CD4-positive, alpha-beta memory T cell (primary cell): ENCODE data around the gene SKIC2. TPM values are rescaled to one million over a fixed set of nuclear protein-coding genes. Genes with fewer than 3 reads are reported as not detected.

ENCODE experiments used
- CTCF ChIA-PET: fragments of 350-600 bp; sonication (Branson Sonifier 250); formaldehyde crosslinking; loops from one replicate; lab custom pipeline; 2021; ENCODE audit warnings: inconsistent platforms; ENCODE audit not compliant: partially characterized antibody; lab: Charles Lee
- POLR2A ChIA-PET: fragments of 350-600 bp; sonication (Branson Sonifier 250); formaldehyde crosslinking; loops from one replicate; lab custom pipeline; 2021; ENCODE audit not compliant: partially characterized antibody; lab: Charles Lee
- DNase-seq, 5 donors: peaks; one replicate each; pipeline versions ENCODE4 v3.0.0 to v3.0.0-alpha.2; 2020 to 2022; ENCODE audit warnings: mixed read lengths in 1 of 5
- H3K27ac ChIP-seq: one replicate; pipeline ENCODE4 v1.7.0; 2013; ENCODE audit warnings: low read depth, low read length
- H3K27me3 ChIP-seq: 2 replicates; pipeline ENCODE4 v1.7.0; 2013; ENCODE audit warnings: mild to moderate bottlenecking, low read length, moderate library complexity; ENCODE audit not compliant: insufficient read depth
- H3K36me3 ChIP-seq: 2 replicates; pipeline ENCODE4 v1.7.0; 2013; ENCODE audit warnings: mild to moderate bottlenecking, low read length, moderate library complexity; ENCODE audit not compliant: insufficient read depth
- H3K4me1 ChIP-seq: 2 replicates; pipeline ENCODE4 v1.7.0; 2013; ENCODE audit warnings: mild to moderate bottlenecking, low read length, moderate library complexity; ENCODE audit not compliant: insufficient read depth
- H3K4me3 ChIP-seq, 2 donors: one replicate each; pipeline ENCODE4 v1.7.0; 2013; ENCODE audit warnings: low read length in 2 of 2, mild to moderate bottlenecking in 1 of 2
- H3K9me3 ChIP-seq, 2 donors: one replicate each; pipeline ENCODE4 v1.7.0; 2013; ENCODE audit warnings: low read length in 2 of 2, control low read depth in 1 of 2; ENCODE audit not compliant: control insufficient read depth in 1 of 2
- H3K27ac Mint-ChIP-seq, 7 donors: one replicate each; pipeline ENCODE4 v1.8.0; 2020 to 2021; ENCODE audit warnings: mixed read lengths in 7 of 7, mild to moderate bottlenecking in 6 of 7, inconsistent platforms in 3 of 7, moderate library complexity in 3 of 7
- H3K27me3 Mint-ChIP-seq, 2 donors: one replicate each; pipeline ENCODE4 v1.8.0; 2020 to 2021; ENCODE audit warnings: mixed read lengths in 2 of 2
- H3K36me3 Mint-ChIP-seq, 2 donors: one replicate each; pipeline ENCODE4 v1.8.0; 2020 to 2021; ENCODE audit warnings: mixed read lengths in 2 of 2, inconsistent platforms in 1 of 2, mild to moderate bottlenecking in 1 of 2
- H3K4me1 Mint-ChIP-seq, 4 donors: one replicate each; pipeline ENCODE4 v1.8.0; 2020 to 2021; ENCODE audit warnings: mixed read lengths in 4 of 4, mild to moderate bottlenecking in 1 of 4
- H3K4me3 Mint-ChIP-seq, 8 donors: one replicate each; pipeline ENCODE4 v1.8.0; 2020 to 2021; ENCODE audit warnings: mixed read lengths in 8 of 8, mild to moderate bottlenecking in 7 of 8, moderate library complexity in 6 of 8, inconsistent platforms in 3 of 8
- H3K9me3 Mint-ChIP-seq, 8 donors: one replicate each; pipeline ENCODE4 v1.8.0; 2020 to 2021; ENCODE audit warnings: mixed read lengths in 8 of 8, mild to moderate bottlenecking in 5 of 8, inconsistent platforms in 3 of 8, moderate library complexity in 1 of 8
- intact Hi-C: fragments of 100-400 bp; cut with micrococcal nuclease; formaldehyde crosslinking; loops from one replicate; pipeline ENCODE4 v1.15.1; 2023
- polyA plus RNA-seq, 2 donors: library from polyadenylated mRNA; unstranded; fragments of 300-500 nt; fragmentation: Illumina TruSeq; gene quantifications; one replicate each; pipeline ENCODE4 v1.2.3, GENCODE V29; 2021
- total RNA-seq, 2 experiments: library from RNA; stranded (reverse); gene quantifications; one replicate each; pipeline ENCODE4 v1.2.3, GENCODE V29; 2021

Gene SKIC2
- total and polyA plus RNA-seq, 4 experiments from 2014 or later, result 21.8 to 119 (median 70.0) TPM

GRCh38 chr6:31945507-31946369 is 13.2 kb upstream of the SKIC2 start, which contains the start of gene CFB:
TSS of gene CFB (plus strand) at chr6:31946095. CDS start at chr6:31946222, 127 bp downstream.
- H3K4me1 Mint-ChIP-seq, result no peaks in the 10 kb centered on the region
- Histone ChIP-seq H3K4me3 (no peak within 1 kb of the TSS), H3K9me3 (no peaks in the 10 kb centered on the region), H3K36me3 (no peaks in the 10 kb centered on the region), H3K4me1 (no peaks in the 10 kb centered on the region), H3K27me3 (no peaks in the 10 kb centered on the region), H3K27ac (no peak within 1 kb of the TSS)
- intact Hi-C loops, result no loop called here
- POLR2A ChIA-PET, result no interaction called here
- H3K9me3 Mint-ChIP-seq, result peaks cover 0 to 2% (median 0%) of the 10 kb centered on the region in 8 donors
- peaks cover 11 to 21% of the 10 kb centered on the region in 2 donors for H3K27me3 Mint-ChIP-seq
- peak within 1 kb of the TSS in 2 of 7 donors; percentile 24 to 54 for H3K27ac Mint-ChIP-seq
- no peak for DNase-seq
- CTCF ChIA-PET, result interaction anchor here (0.6 kb wide), 1 partner anchor 48 kb away, joined by 5 read pairs; the partner anchor contains the start of gene EHMT2
- no peaks in the 10 kb centered on the region for H3K36me3 Mint-ChIP-seq
- no peak within 1 kb of the TSS for H3K4me3 Mint-ChIP-seq

- Histone ChIP-seq H3K36me3 (no peaks in the 10 kb centered on the region), H3K27me3 (no peaks in the 10 kb centered on the region), H3K4me1 (no peaks in the 10 kb centered on the region), H3K9me3 (no peaks in the 10 kb centered on the region), H3K27ac (no peak overlapping the region), H3K4me3 (no peak overlapping the region)
- CTCF ChIA-PET, result no interaction called here
- peaks cover 11 to 21% of the 10 kb centered on the region in 2 donors for H3K27me3 Mint-ChIP-seq
- H3K4me3 Mint-ChIP-seq, result no peak overlapping the region
- no peaks in the 10 kb centered on the region for H3K4me1 Mint-ChIP-seq
- intact Hi-C loops, result no loop called here
- DNase-seq, result no peak
- POLR2A ChIA-PET, result no interaction called here
- peaks cover 0 to 4% of the 10 kb centered on the region in 2 donors for H3K36me3 Mint-ChIP-seq
- peak overlapping the region in 1 of 7 donors; percentile 54 for H3K27ac Mint-ChIP-seq
- H3K9me3 Mint-ChIP-seq, result peaks cover 0 to 2% (median 0%) of the 10 kb centered on the region in 8 donors
These were observed 12.5 kb upstream of the SKIC2 start for GRCh38 chr6:31946370-31946885.

- Mint-ChIP-seq H3K4me3 (no peak overlapping the region), H3K9me3 (peaks cover 0 to 2% (median 0%) of the 10 kb centered on the region in 8 donors), H3K27me3 (peaks cover 11 to 18% of the 10 kb centered on the region in 2 donors), H3K27ac (peak overlapping the region in 1 of 7 donors; percentile 42), H3K36me3 (peaks cover 0 to 4% of the 10 kb centered on the region in 2 donors), H3K4me1 (no peaks in the 10 kb centered on the region)
- no peak for DNase-seq
- ChIA-PET CTCF (no interaction called here), POLR2A (no interaction called here)
- Histone ChIP-seq H3K27ac (no peak overlapping the region), H3K36me3 (peaks cover 3% of the 10 kb centered on the region), H3K27me3 (no peaks in the 10 kb centered on the region), H3K9me3 (no peaks in the 10 kb centered on the region), H3K4me3 (no peak overlapping the region), H3K4me1 (no peaks in the 10 kb centered on the region)
- intact Hi-C loops, result no loop called here
These were observed 11.8 kb upstream of the SKIC2 start for GRCh38 chr6:31947070-31947675.

GRCh38 chr6:31947864-31948263 is 11.1 kb upstream of the SKIC2 start:
- CTCF ChIA-PET, result no interaction called here
- Mint-ChIP-seq H3K36me3 (peaks cover 3 to 11% of the 10 kb centered on the region in 2 donors), H3K27ac (no peak overlapping the region), H3K27me3 (peaks cover 11 to 12% of the 10 kb centered on the region in 2 donors), H3K4me3 (no peak overlapping the region), H3K9me3 (peaks cover 0 to 2% (median 0%) of the 10 kb centered on the region in 8 donors), H3K4me1 (no peaks in the 10 kb centered on the region)
- Histone ChIP-seq H3K36me3 (peaks cover 10% of the 10 kb centered on the region), H3K27ac (no peak overlapping the region), H3K4me1 (no peaks in the 10 kb centered on the region), H3K9me3 (no peaks in the 10 kb centered on the region), H3K27me3 (no peaks in the 10 kb centered on the region), H3K4me3 (no peak overlapping the region)
- no peak for DNase-seq
- intact Hi-C loops, result no loop called here
- POLR2A ChIA-PET, result no interaction called here

GRCh38 chr6:31948306-31948705 is 10.7 kb upstream of the SKIC2 start:
- Mint-ChIP-seq H3K9me3 (peaks cover 0 to 2% (median 0%) of the 10 kb centered on the region in 8 donors), H3K4me1 (no peaks in the 10 kb centered on the region), H3K36me3 (peaks cover 8 to 15% of the 10 kb centered on the region in 2 donors), H3K27me3 (peaks cover 10 to 12% of the 10 kb centered on the region in 2 donors), H3K27ac (peak overlapping the region in 2 of 7 donors; percentile 43 to 71), H3K4me3 (no peak overlapping the region)
- DNase-seq, result no peak
- Histone ChIP-seq H3K9me3 (no peaks in the 10 kb centered on the region), H3K4me1 (no peaks in the 10 kb centered on the region), H3K4me3 (no peak overlapping the region), H3K27ac (no peak overlapping the region), H3K27me3 (no peaks in the 10 kb centered on the region), H3K36me3 (peaks cover 14% of the 10 kb centered on the region)
- intact Hi-C loops, result no loop called here
- ChIA-PET POLR2A (no interaction called here), CTCF (no interaction called here)

GRCh38 chr6:31948753-31949413 is 10.1 kb upstream of the SKIC2 start:
- DNase-seq, result no peak
- Mint-ChIP-seq H3K36me3 (peaks cover 13 to 21% of the 10 kb centered on the region in 2 donors), H3K27ac (peak overlapping the region in 3 of 7 donors; percentile 29 to 74 (median 43)), H3K9me3 (peaks cover 0 to 2% (median 0%) of the 10 kb centered on the region in 8 donors), H3K27me3 (peaks cover 6 to 11% of the 10 kb centered on the region in 2 donors), H3K4me3 (no peak overlapping the region), H3K4me1 (no peaks in the 10 kb centered on the region)
- Histone ChIP-seq H3K27me3 (no peaks in the 10 kb centered on the region), H3K36me3 (peaks cover 20% of the 10 kb centered on the region), H3K27ac (no peak overlapping the region), H3K9me3 (no peaks in the 10 kb centered on the region), H3K4me1 (no peaks in the 10 kb centered on the region), H3K4me3 (no peak overlapping the region)
- intact Hi-C loops, result no loop called here
- CTCF ChIA-PET, result no interaction called here
- POLR2A ChIA-PET, result interaction anchor here (2.7 to 6.0 kb wide), 2 partner anchors 10 to 23 kb away, joined by 11 to 36 read pairs; partner anchors contain the start of genes DXO, NELFE and SKIC2
